ENCODE data around the gene PPOX. TPM values are rescaled to one million over a fixed set of nuclear protein-coding genes. Genes with fewer than 3 reads are reported as not detected.

The PPOX gene
- total RNA-seq, 8 experiments from 2014 or later, result 18.4 to 86.8 (median 39.6) TPM

DNA sequence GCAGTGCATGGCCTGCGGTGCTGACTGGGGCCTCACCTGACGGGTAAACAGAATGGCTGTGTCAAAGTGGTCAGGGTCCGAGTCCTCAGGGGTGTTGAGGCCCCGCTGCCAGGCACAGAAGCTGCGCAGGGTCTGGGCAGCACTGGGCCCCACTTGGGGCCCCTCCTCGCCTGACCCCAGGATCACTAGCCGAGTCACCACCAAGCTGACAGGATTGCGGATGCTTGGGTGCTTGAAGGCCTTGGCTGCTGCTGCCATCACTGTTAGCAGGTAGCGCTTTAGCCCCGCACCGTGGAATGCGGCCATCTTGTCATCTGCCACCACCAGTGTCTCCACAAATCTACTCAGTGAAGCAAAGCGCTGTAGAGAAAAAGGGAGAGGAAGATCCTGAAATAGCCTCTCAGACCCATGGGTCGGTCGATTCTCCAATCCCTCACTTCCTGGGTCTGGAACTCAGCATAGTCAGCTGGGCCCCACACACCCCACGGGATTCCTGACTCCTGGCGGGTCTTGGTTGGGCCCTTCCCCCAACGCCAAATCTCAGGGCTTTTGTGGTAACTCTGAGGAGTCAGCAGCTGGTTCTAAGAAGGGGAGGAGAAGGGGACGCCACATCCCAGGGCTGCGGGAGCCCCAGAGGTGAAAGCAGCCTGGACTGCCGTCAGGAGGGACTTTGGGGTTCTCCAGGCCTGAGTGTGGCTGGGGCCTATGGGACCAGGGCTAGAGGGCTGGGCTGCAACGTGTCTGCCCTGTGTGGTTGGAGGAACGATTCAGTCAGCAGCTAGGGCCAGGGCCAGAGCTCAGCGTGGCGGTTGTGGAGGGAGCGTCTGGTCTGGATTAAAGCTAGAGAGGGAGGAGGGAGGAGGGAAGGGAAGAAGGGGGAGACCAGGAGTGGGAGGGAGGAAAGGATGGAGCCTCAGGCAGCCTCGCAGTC, 30.6 kb downstream of the PPOX start:
- ATAC-seq (replicated peaks in 6 of 8), result peak in 3 of 8 experiments; percentile 0 to 1 (median 1)
- WGBS, 10 experiments, result 0 to 94% (median 75%) methylated on average over 1 to 13 of the region's 27 CpGs; no CpG with 5 or more reads in 3 of the 10 experiments
- Histone ChIP-seq H3K4me1 (replicated peaks in 1 of 2) (peaks cover 24 to 31% of the 10 kb centered on the region in 2 donors), H3K4me3 (no peak overlapping the region), H3K27ac (no peak overlapping the region)
- in situ Hi-C loops (cut with MboI; ENCODE audit: low pct_unique_long_range_greater_than_20kb in 2 of 9, low sequenced_read_pairs in 9 of 9, unreplicated experiment in 9 of 9), result no loop called here

DNA sequence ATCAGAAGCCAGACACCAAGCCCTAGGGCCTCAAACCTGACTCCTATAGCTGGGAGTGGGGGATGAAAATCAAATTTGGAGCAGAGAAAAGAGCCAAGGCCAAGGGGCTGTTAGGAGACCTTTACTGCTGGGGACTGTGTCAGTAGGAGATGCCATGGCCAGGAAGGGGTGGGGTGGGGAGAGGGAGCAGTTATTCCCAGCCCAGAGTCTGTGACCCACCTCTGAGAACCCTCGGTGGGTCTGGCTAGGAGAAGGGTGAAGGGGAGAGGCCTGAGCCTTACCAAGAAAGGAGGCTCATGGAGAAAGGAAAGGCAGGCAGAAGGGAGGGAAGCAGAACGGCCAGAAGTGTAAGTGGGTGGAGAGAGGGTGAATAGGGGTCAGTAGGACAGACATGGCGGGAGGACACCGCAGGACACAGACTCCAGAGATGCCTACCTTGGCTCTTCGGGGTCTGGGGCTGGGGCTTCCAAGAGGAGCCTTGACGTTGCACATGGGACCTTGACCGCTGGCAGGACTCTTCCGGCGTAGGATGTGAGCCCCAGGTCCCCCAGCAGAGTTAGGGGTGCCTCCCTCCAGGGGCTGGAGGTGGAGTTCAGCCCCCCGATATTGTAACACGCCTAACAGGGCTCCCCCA, 31.5 kb downstream of the PPOX start:
- WGBS, 10 experiments, result 13 to 91% (median 79%) methylated on average over 2 to 6 of the region's 11 CpGs; no CpG with 5 or more reads in 4 of the 10 experiments
- in situ Hi-C loops (cut with MboI; ENCODE audit: low pct_unique_long_range_greater_than_20kb in 2 of 9, low sequenced_read_pairs in 9 of 9, unreplicated experiment in 9 of 9), result no loop called here
- Histone ChIP-seq H3K27ac (no peak overlapping the region), H3K4me3 (no peak overlapping the region), H3K4me1 (replicated peaks in 1 of 2) (peaks cover 23 to 31% of the 10 kb centered on the region in 2 donors)
- ATAC-seq (replicated peaks in 6 of 8), result no peak

DNA sequence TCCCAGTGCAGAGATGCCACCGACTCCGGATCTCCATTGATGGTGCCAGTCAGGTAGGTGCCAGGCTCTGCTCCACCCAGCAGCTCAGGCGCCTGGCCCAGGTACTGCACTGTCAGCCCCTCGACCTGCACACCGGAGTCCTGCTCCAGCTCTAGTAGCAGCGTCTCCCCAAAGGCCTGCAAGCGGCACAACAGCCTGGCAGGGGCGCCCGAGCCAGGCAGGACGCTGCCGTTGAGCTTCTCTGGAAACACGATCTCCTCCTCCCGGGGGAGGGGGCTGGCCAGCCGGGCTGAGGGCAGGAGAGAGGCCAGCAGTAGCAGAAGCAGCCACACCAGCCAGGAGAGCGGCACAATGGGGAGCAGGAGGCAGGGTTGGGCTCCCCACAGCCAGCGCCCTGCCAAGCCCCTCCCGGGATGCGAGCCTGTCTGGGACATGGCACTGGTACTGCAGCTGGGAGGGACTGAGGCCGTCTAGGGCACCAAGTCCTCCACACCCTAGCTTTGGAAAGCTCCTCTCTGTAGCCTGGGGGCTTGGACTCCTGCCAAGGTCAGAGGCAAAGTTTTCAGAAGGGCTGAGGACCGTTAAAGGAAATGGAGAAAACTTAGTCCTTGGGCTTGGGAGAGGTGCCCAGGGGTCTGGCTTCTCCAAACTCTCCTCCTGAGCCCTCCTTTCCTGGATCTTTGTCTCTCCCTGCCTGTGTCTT, 32.1 kb downstream of the PPOX start:
- peak in 5 of 8 experiments; percentile 2 to 19 (median 4) for ATAC-seq (replicated peaks in 6 of 8)
- H3K4me3 ChIP-seq, result no peak overlapping the region
- peaks cover 26 to 35% of the 10 kb centered on the region in 2 donors for H3K4me1 ChIP-seq (replicated peaks in 1 of 2)
- whole genome bisulfite sequencing, 10 experiments, result 0 to 80% (median 36%) methylated on average over 1 to 14 of the region's 20 CpGs; no CpG with 5 or more reads in 4 of the 10 experiments
- H3K27ac ChIP-seq, result no peak overlapping the region
- in situ Hi-C loops (cut with MboI; ENCODE audit: low pct_unique_long_range_greater_than_20kb in 2 of 9, low sequenced_read_pairs in 9 of 9, unreplicated experiment in 9 of 9), result no loop called here

DNA sequence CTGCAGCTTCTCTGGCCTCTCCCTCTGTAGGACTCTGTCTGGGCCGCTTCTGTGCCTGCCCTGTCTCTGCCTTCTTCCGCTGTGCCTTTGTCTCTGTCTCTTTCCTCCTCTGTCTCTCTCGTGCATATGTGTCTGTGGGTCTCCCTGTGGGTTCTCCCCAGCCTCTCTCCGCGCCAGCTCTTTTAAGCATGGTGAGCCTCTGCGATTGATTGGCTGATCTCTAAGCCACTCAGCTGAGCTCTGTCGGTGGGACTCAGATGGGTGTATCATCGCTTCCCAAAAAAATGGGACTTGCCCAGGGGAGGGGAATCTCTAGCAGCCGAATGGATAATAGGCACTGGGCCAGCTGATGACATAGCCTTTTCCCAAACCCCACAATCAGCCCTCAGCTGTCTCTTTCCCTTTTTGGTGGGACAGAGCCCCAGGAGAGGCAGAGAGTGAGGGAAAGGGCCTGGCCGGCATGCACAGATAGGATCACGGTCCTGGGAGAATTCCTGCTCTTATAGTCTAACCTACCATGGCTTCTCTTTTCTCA, 32.7 kb downstream of the PPOX start, which contains the start of gene ADAMTS4:
TSS of gene ADAMTS4 (minus strand) at position 158 of the 535 bp plus-strand sequence. CDS start 427 bp downstream, outside the sequence.
- Histone ChIP-seq H3K27ac (no peak within 1 kb of the TSS), H3K4me1 (replicated peaks in 1 of 2) (peaks cover 26 to 35% of the 10 kb centered on the region in 2 donors), H3K4me3 (no peak within 1 kb of the TSS)
- ATAC-seq (replicated peaks in 6 of 8), result peak in 3 of 8 experiments; percentile 31 to 60 (median 31)
- in situ Hi-C loops (cut with MboI; ENCODE audit: low pct_unique_long_range_greater_than_20kb in 2 of 9, low sequenced_read_pairs in 9 of 9, unreplicated experiment in 9 of 9), result no loop called here
- 2 to 83% (median 70%) methylated on average over 4 to 11 of the region's 11 CpGs; no CpG with 5 or more reads in 1 of the 10 experiments for WGBS, 10 experiments

DNA sequence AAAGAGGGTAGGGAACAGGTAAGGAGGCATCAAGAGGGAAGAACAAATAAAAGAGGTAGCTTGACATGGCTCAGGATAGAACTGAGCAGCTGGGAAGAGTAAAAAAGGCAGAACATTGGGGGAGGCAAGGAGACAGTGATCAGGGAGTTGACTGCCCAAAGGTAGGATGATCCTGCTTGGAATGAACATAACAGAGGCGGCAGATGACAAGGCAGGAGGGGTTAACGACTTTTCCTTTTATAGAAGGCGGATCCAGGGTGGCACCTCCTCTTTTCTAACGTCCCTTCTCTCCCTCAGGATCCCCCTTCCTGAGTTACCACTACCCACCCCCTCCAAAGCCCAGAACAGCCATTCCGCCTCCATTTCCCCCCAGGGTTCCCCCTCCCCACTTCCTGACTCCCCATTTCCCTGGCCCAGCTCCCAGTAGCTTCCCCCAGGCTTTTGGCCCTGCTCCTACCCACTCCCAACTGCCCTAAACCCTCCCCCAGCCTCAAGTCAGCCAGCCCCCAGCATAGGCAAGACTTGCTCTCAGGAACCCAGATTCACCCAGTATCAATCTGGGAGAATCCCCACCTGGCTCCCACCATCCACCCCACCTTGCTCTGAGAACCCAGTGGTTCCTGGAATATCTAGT, 33.4 kb downstream of the PPOX start:
- Histone ChIP-seq H3K27ac (no peak overlapping the region), H3K4me3 (no peak overlapping the region), H3K4me1 (replicated peaks in 1 of 2) (peaks cover 26 to 35% of the 10 kb centered on the region in 2 donors)
- peak in 1 of 8 experiments; percentile 0 for ATAC-seq (replicated peaks in 6 of 8)
- WGBS, 10 experiments, result 0 to 81% (median 79%) methylated on average over 1 to 3 of the region's 5 CpGs; no CpG with 5 or more reads in 7 of the 10 experiments
- in situ Hi-C loops (cut with MboI; ENCODE audit: low pct_unique_long_range_greater_than_20kb in 2 of 9, low sequenced_read_pairs in 9 of 9, unreplicated experiment in 9 of 9), result loop anchor here in 6 of 9 experiments (10.0 to 25.0 kb wide), 3 partner anchors 185 to 538 kb away; partner anchors contain the start of gene DUSP12 (in 2 of the 6)

DNA sequence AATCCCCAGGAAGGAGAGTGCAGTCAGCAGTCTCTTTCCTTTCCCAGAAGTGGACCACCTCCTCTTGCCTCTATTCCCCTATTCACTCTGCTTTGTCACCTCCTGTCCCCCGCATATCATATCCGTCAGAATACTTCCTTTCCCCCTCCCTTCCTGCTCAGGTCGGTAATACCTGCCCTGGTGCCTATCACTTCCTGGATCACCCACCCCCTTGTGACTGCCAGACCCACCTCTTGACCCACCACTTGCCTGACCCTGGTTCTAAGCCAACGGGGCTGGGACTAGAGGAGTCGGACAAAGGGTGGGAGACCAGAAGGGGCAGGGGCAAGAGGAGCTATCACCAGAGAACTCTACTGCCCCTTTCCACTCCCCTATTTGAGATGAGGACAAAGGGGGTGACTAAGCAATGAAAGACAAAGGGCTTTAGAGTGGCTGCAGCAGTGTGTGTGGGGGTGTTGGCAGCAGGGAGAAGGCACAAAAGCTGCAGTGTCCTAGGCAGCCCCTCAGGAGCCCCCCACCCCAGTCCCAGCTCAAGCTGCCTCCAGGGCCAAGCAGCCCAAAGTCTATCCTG, 34.3 kb downstream of the PPOX start:
- peak in 4 of 8 experiments; percentile 2 to 22 (median 11) for ATAC-seq (replicated peaks in 6 of 8)
- in situ Hi-C loops (cut with MboI; ENCODE audit: low pct_unique_long_range_greater_than_20kb in 2 of 9, low sequenced_read_pairs in 9 of 9, unreplicated experiment in 9 of 9), result loop anchor here in 6 of 9 experiments (10.0 to 25.0 kb wide), 3 partner anchors 184 to 537 kb away; partner anchors contain the start of gene DUSP12 (in 2 of the 6)
- WGBS, 10 experiments, result 7 to 75% (median 56%) methylated on average over 2 to 4 of the region's 5 CpGs; no CpG with 5 or more reads in 6 of the 10 experiments
- H3K4me3 ChIP-seq, result no peak overlapping the region
- peak overlapping the region; percentile 92 to 96 for H3K27ac ChIP-seq
- peaks cover 26 to 35% of the 10 kb centered on the region in 2 donors for H3K4me1 ChIP-seq (replicated peaks in 1 of 2)

DNA sequence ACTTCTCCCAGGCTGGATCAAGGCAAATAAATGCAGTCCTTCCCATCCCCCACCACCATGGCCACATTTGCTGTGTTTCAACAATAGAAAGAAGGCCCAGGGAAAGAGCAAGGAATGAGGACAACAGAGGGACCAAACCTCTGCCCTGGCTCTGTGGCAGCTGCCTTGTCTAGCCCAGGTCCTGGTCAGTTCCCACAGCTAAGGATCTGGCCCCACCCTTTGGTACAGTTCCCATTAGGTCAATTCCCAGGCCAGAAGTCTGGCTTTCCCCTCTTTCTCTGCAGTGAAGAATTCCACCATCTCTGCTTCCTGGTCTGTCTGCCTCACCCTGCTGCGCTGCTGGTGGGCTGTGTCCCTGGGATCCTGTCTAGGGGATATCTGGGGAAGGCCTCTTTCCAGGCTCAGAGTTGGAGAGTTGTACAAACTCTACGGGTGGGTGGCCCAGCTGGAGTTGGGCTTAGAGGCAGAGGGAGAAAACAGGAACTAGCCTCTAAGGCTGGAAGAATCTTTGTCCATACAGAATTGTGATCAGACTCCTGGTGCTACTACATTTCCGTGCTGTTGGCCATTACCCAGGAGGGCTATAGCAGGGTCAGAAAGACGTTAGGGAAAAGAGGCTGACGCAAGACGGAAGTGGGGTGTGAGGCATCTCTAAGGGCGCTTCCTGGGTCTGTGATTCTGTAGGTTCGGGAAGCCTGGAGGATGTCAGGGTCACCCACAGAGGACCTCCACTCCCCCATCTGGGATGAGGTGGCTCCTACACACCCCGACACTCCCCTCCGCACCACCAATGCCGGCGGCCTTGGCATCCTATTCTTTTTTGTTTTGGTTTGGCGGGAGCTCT, 35.0 kb downstream of the PPOX start:
- WGBS, 10 experiments, result 0 to 100% (median 72%) methylated on average over 1 to 13 of the region's 13 CpGs; no CpG with 5 or more reads in 3 of the 10 experiments
- H3K4me1 ChIP-seq (replicated peaks in 1 of 2), result peaks cover 26 to 35% of the 10 kb centered on the region in 2 donors
- H3K27ac ChIP-seq, result peak overlapping the region; percentile 92 to 96
- peak overlapping the region; percentile 72 to 94 (median 79) for H3K4me3 ChIP-seq
- ATAC-seq (replicated peaks in 6 of 8), result peak in 6 of 8 experiments; percentile 3 to 29 (median 12)
- in situ Hi-C loops (cut with MboI; ENCODE audit: low pct_unique_long_range_greater_than_20kb in 2 of 9, low sequenced_read_pairs in 9 of 9, unreplicated experiment in 9 of 9), result loop anchor here in 6 of 9 experiments (10.0 to 25.0 kb wide), 3 partner anchors 184 to 536 kb away; partner anchors contain the start of gene DUSP12 (in 2 of the 6)

DNA sequence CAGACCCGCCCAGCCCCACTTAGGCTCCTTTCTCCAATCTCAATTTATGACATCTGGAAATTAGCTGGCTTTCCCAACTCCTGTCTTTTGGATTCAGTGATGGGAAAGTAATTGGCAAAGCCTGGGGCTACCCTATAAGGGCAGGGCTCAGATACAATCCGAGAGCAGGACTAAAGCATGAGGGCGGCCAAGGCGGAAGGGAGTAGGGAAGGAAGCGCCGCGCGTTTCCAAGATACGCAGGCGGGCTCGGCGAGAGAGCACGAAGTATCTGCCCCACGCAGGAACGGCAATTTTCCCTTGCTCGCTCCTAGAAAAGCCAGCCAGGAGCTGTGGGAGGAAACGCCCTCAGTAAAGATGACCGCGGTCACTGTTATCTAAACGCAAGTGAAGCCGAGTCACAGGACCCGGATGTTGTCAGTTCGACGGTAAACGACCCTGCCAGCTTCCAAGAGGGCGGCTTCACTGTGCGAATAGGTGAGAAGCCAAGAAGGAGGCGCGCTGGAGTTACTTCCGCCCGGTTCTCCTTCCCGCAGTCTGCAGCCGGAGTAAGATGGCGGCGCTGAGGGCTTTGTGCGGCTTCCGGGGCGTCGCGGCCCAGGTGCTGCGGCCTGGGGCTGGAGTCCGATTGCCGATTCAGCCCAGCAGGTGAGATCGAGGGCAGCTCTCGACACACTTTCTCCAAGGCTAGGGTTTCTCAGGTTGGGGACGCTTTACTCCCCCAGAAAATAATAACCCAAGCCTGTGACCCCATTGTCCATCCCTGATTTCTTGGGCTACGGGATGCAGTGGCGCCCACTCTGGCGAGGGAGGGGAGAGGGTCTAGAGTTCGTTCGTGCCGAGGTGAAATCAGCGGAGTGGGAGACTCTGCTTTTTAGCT, 35.8 kb downstream of the PPOX start, which contains the start of gene NDUFS2:
TSS of gene NDUFS2 (plus strand) at position 532 of the 877 bp plus-strand sequence. CDS start at position 551, 19 bp downstream.
- Histone ChIP-seq H3K4me1 (replicated peaks in 1 of 2) (peaks cover 26 to 33% of the 10 kb centered on the region in 2 donors), H3K4me3 (peak within 1 kb of the TSS; percentile 72 to 94 (median 79)), H3K27ac (peak within 1 kb of the TSS; percentile 92 to 96)
- peak; percentile 36 to 96 (median 92) for ATAC-seq (replicated peaks in 6 of 8)
- in situ Hi-C loops (cut with MboI; ENCODE audit: low pct_unique_long_range_greater_than_20kb in 2 of 9, low sequenced_read_pairs in 9 of 9, unreplicated experiment in 9 of 9), result loop anchor here in 6 of 9 experiments (10.0 to 25.0 kb wide), 3 partner anchors 183 to 535 kb away; partner anchors contain the start of gene DUSP12 (in 2 of the 6)
- WGBS, 10 experiments, result 0 to 7% (median 2%) methylated on average over 2 to 40 of the region's 53 CpGs; no CpG with 5 or more reads in 1 of the 10 experiments

DNA sequence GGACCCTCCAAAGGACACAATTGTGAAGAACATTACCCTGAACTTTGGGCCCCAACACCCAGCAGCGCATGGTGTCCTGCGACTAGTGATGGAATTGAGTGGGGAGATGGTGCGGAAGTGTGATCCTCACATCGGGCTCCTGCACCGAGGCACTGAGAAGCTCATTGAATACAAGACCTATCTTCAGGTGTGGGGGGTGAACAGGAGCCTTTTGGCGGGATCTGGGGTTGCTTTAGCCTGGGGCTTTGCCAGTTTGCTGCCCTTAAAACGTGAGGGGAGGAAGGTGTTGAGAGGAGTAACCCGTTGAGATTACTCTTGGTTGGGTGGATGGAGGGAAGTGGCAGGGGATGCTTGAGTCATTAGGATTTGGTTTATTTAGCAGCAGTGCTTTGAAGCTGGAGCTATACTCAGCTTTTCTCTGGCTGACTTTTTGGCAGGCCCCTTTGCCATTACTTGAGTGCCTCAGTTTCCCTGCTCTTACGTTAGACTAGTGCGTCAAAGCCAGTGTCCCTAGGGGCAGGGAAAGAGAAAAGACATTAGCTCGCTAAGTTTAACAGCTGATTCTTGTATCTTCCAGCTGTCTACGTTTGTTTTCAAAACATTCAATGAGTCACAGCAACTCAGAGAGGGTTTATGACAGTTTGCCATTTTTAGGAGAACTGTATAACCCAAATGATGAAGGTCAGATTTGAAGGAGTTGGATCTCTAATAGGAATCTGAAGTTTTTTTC, 40.4 kb downstream of the PPOX start:
- in situ Hi-C loops (cut with MboI; ENCODE audit: low pct_unique_long_range_greater_than_20kb in 2 of 9, low sequenced_read_pairs in 9 of 9, unreplicated experiment in 9 of 9), result loop anchor here in 6 of 9 experiments (10.0 to 25.0 kb wide), 3 partner anchors 178 to 531 kb away; partner anchors contain the start of gene DUSP12 (in 2 of the 6)
- no peak for ATAC-seq (replicated peaks in 6 of 8)
- WGBS, 10 experiments, result 0 to 100% (median 91%) methylated on average over 1 to 11 of the region's 12 CpGs; no CpG with 5 or more reads in 1 of the 10 experiments
- Histone ChIP-seq H3K4me3 (no peak overlapping the region), H3K4me1 (replicated peaks in 1 of 2) (peaks cover 8 to 9% of the 10 kb centered on the region in 2 donors), H3K27ac (no peak overlapping the region)
